IPS-20b (cell line): ENCODE data around the gene ADAMTS9.

Experiments
- H3K27ac ChIP-seq: one replicate; pipeline ENCODE4 v1.5.1; 2013; ENCODE audit warnings: low read length
- H3K27me3 ChIP-seq: 2 replicates; pipeline ENCODE4 v1.6.1; 2013; ENCODE audit warnings: mild to moderate bottlenecking, low read length, inconsistent platforms; ENCODE audit not compliant: insufficient read depth
- H3K36me3 ChIP-seq: 2 replicates; pipeline ENCODE4 v1.6.1; 2013; ENCODE audit warnings: low read depth, mild to moderate bottlenecking, inconsistent platforms, low read length, moderate library complexity; ENCODE audit not compliant: insufficient read depth
- H3K4me1 ChIP-seq: 2 replicates; pipeline ENCODE4 v1.6.1; 2013; ENCODE audit warnings: mild to moderate bottlenecking, control low read depth, inconsistent platforms, low read length, moderate library complexity; ENCODE audit not compliant: insufficient read depth
- H3K4me3 ChIP-seq: 2 replicates; pipeline ENCODE4 v1.5.1; 2013; ENCODE audit warnings: mild to moderate bottlenecking, low read length, inconsistent platforms
- H3K9ac ChIP-seq: 2 replicates; pipeline ENCODE4 v1.6.1; 2013; ENCODE audit warnings: low read depth, mild to moderate bottlenecking, inconsistent platforms, low read length, moderate library complexity
- H3K9me3 ChIP-seq: 2 replicates; pipeline ENCODE4 v1.6.1; 2013; ENCODE audit warnings: mild to moderate bottlenecking, low read depth, low read length, inconsistent platforms; ENCODE audit not compliant: insufficient read depth

Gene ADAMTS9

GRCh38 chr3:64627471-64628321 lies 60.1 kb downstream of the ADAMTS9 start:
- no peaks in the 10 kb centered on the region for H3K36me3 ChIP-seq
- no peak overlapping the region for H3K4me3 ChIP-seq
- H3K9ac ChIP-seq = no peak overlapping the region
- H3K4me1 ChIP-seq = peaks cover 2% of the 10 kb centered on the region; the same call in 1 of the 2 replicates
- no peaks in the 10 kb centered on the region for H3K9me3 ChIP-seq
- H3K27ac ChIP-seq = no peak overlapping the region
- H3K27me3 ChIP-seq = no peaks in the 10 kb centered on the region

GRCh38 chr3:64627042-64627441 lies 60.8 kb downstream of the ADAMTS9 start:
- Histone ChIP-seq H3K4me1 (peaks cover 2% of the 10 kb centered on the region; the same call in 1 of the 2 replicates), H3K27me3 (no peaks in the 10 kb centered on the region), H3K9ac (no peak overlapping the region), H3K9me3 (no peaks in the 10 kb centered on the region), H3K4me3 (no peak overlapping the region), H3K27ac (no peak overlapping the region), H3K36me3 (no peaks in the 10 kb centered on the region)

- Histone ChIP-seq H3K27ac (no peak overlapping the region), H3K36me3 (no peaks in the 10 kb centered on the region), H3K9ac (no peak overlapping the region), H3K27me3 (no peaks in the 10 kb centered on the region), H3K9me3 (no peaks in the 10 kb centered on the region), H3K4me3 (no peak overlapping the region), H3K4me1 (peaks cover 2% of the 10 kb centered on the region; the same call in 1 of the 2 replicates)
These were observed 62.4 kb downstream of the ADAMTS9 start for GRCh38 chr3:64625381-64625780.

GRCh38 chr3:64623125-64623524 lies 64.7 kb downstream of the ADAMTS9 start:
- no peaks in the 10 kb centered on the region for H3K36me3 ChIP-seq
- H3K27me3 ChIP-seq = no peaks in the 10 kb centered on the region

GRCh38 chr3:64621726-64622395 lies 65.9 kb downstream of the ADAMTS9 start:
- Histone ChIP-seq H3K36me3 (no peaks in the 10 kb centered on the region), H3K27me3 (no peaks in the 10 kb centered on the region), H3K9me3 (peaks cover 5% of the 10 kb centered on the region; the same call in 1 of the 2 replicates), H3K4me3 (no peak overlapping the region), H3K4me1 (no peaks in the 10 kb centered on the region), H3K9ac (no peak overlapping the region), H3K27ac (no peak overlapping the region)

More at GRCh38 chr3:64623125-64623524, 64.7 kb downstream of the ADAMTS9 start:
- Histone ChIP-seq H3K9me3 (peaks cover 5% of the 10 kb centered on the region; the same call in 1 of the 2 replicates), H3K4me3 (no peak overlapping the region), H3K27ac (no peak overlapping the region), H3K4me1 (peaks cover 2% of the 10 kb centered on the region; the same call in 1 of the 2 replicates), H3K9ac (no peak overlapping the region)

GRCh38 chr3:64621275-64621674 lies 66.5 kb downstream of the ADAMTS9 start:
- Histone ChIP-seq H3K27ac (no peak overlapping the region), H3K4me1 (no peaks in the 10 kb centered on the region), H3K36me3 (no peaks in the 10 kb centered on the region), H3K4me3 (no peak overlapping the region), H3K27me3 (no peaks in the 10 kb centered on the region), H3K9ac (no peak overlapping the region), H3K9me3 (peaks cover 5% of the 10 kb centered on the region; the same call in 1 of the 2 replicates)

- H3K9me3 ChIP-seq = peaks cover 5% of the 10 kb centered on the region; the same call in 1 of the 2 replicates
- H3K4me3 ChIP-seq = no peak overlapping the region
- no peak overlapping the region for H3K9ac ChIP-seq
- H3K36me3 ChIP-seq = no peaks in the 10 kb centered on the region
- no peaks in the 10 kb centered on the region for H3K4me1 ChIP-seq
- H3K27ac ChIP-seq = no peak overlapping the region
- H3K27me3 ChIP-seq = no peaks in the 10 kb centered on the region
These were observed 67.8 kb downstream of the ADAMTS9 start for GRCh38 chr3:64620020-64620419.

GRCh38 chr3:64619216-64619615 lies 68.6 kb downstream of the ADAMTS9 start:
- Histone ChIP-seq H3K27ac (no peak overlapping the region), H3K9me3 (peaks cover 5% of the 10 kb centered on the region; the same call in 1 of the 2 replicates), H3K9ac (no peak overlapping the region), H3K36me3 (no peaks in the 10 kb centered on the region), H3K4me1 (no peaks in the 10 kb centered on the region), H3K4me3 (no peak overlapping the region), H3K27me3 (no peaks in the 10 kb centered on the region)

- no peaks in the 10 kb centered on the region for H3K36me3 ChIP-seq
These were observed 70.2 kb downstream of the ADAMTS9 start for GRCh38 chr3:64617610-64618009.

GRCh38 chr3:64616953-64617352 lies 70.8 kb downstream of the ADAMTS9 start:
- H3K4me1 ChIP-seq = no peaks in the 10 kb centered on the region
- no peaks in the 10 kb centered on the region for H3K36me3 ChIP-seq
- no peak overlapping the region for H3K9ac ChIP-seq
- H3K27ac ChIP-seq = no peak overlapping the region
- H3K27me3 ChIP-seq = no peaks in the 10 kb centered on the region
- peaks cover 5% of the 10 kb centered on the region; the same call in 1 of the 2 replicates for H3K9me3 ChIP-seq
- no peak overlapping the region for H3K4me3 ChIP-seq

More at GRCh38 chr3:64617610-64618009, 70.2 kb downstream of the ADAMTS9 start:
- H3K4me1 ChIP-seq = no peaks in the 10 kb centered on the region
- no peak overlapping the region for H3K9ac ChIP-seq
- no peak overlapping the region for H3K27ac ChIP-seq
- no peak overlapping the region for H3K4me3 ChIP-seq
- H3K9me3 ChIP-seq = peaks cover 5% of the 10 kb centered on the region; the same call in 1 of the 2 replicates
- H3K27me3 ChIP-seq = no peaks in the 10 kb centered on the region

- H3K27ac ChIP-seq = no peak overlapping the region
- no peak overlapping the region for H3K9ac ChIP-seq
- no peak overlapping the region for H3K4me3 ChIP-seq
- no peaks in the 10 kb centered on the region for H3K27me3 ChIP-seq
- H3K9me3 ChIP-seq = no peaks in the 10 kb centered on the region
- no peaks in the 10 kb centered on the region for H3K4me1 ChIP-seq
- no peaks in the 10 kb centered on the region for H3K36me3 ChIP-seq
These were observed 74.8 kb downstream of the ADAMTS9 start for GRCh38 chr3:64612916-64613526.
